IPS DF 4.7 (cell line): ENCODE data around the gene MBNL3.

Source experiments
- DNase-seq: peaks from one replicate; pipeline ENCODE4 v3.0.0-alpha.2; 2013; ENCODE audit warnings: low spot score; ENCODE audit errors: extremely low read depth

The MBNL3 gene, protein sequence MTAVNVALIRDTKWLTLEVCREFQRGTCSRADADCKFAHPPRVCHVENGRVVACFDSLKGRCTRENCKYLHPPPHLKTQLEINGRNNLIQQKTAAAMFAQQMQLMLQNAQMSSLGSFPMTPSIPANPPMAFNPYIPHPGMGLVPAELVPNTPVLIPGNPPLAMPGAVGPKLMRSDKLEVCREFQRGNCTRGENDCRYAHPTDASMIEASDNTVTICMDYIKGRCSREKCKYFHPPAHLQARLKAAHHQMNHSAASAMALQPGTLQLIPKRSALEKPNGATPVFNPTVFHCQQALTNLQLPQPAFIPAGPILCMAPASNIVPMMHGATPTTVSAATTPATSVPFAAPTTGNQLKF

DNA sequence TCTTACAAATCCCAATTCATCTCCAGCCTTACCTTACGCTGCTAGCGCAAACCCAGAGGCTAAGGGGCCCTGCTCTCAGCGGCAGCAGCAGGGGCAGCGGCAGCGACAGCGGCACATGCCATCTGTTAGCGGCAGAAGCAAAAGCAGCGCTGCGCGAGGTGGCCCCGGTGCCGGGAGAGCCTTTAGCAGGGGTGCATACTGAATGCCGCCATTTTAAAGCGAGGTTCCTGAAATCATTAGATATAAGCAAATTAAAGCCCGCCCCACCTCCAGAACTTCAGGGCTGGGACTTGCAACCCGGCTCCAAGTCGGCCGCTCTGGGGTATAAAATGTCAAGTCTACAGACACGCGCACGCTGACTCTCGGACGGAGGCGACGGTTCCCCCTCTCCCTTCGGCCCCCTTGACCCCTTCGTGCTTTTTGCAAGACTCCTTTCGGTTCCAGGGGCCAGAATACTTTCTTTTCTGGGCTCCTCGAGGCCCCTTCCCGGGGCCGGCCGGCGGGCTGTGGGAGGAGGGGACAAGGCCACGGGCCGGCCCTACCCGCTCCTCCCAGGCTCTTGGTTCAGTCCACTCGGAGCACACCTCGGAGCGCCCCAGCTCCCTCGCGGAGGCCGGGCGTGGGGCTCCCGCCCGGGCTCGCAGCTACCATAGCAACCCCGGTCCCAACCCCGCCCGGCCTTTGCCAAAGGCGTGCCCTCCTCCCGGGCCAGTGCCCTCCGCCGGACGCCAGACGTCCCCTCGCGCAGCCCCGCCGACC is at the start of gene MBNL3:
MBNL3 (minus strand) TSS at position 220 of the 759 bp plus-strand sequence. CDS start 49,427 bp downstream, outside the sequence.
- no peak for DNase-seq

DNA sequence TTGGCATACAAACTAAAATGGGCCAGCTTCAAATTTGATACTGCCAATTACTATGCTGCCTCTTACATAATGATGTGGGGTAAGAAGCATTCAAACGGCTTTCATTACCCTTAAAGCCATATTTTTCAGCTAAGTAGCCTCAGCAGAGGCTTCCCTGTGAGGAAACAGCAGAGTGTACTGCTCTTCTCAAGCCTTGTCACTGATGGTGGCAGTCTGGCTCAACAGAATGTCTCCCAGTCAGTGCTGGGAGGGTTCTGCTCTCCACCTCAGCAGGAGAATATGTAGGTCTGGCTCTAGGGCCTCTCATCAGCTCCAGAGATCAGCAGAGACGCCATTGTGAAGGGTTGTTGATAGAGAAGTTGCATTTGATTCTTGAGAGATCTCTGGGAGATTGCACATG is 44.6 kb upstream of the MBNL3 start:
- no peak for DNase-seq

DNA sequence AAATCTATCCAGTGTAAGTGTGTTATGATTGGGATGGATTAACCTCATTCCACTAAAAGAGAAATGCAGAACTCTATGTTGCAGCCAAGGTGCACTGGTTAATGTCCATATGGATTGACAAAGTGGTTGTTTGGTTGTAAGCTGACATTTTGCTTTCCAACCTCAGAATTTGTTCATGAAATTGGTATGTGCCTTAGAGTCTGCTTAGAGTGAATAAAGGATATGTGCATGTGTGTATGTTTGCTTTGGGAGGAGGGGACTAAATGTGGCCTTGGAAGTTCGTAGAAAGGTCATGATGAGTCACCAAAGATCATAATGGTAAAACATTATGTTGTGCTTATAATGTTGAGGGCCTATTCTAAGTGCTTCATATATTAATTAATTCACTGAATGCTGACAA is 44.1 kb upstream of the MBNL3 start:
- no peak for DNase-seq

DNA sequence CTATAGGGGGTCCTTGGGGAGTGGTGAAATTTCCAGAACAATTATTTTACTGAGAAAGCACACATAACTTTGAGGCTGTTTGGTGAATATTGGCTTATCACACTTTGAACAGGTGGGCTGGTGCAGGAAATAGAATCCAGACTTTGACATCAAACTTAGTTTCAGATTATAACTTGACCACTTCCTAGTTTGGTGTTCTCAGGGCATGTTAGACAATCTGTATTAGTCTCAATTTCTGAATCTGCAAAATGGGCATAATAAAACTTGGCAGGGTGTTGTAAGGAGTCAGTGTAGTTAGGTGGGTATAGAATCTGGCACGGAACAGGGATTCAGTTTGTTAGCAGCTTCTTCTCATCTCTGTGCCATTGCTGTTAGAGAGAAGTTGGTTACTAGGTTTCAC is 43.3 kb upstream of the MBNL3 start:
- no peak for DNase-seq

DNA sequence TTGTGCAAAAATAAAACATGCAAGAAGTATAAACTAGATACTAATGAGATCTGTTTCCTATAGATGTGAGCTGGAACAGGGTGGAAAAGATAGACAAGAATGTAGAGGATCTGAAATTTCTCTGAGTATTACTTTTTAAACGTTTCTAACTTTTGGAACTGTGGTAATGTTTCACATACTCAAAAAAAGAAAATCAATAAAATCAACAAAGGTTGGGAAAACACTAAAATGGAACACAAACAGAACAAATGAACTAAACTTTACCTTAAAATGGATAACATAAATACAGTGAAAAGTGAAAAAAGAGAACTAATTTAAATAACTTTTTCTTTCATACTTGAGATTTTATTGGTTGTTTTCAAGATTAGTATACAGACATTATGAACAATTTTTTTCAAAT is 32.0 kb upstream of the MBNL3 start:
- DNase-seq = no peak

DNA sequence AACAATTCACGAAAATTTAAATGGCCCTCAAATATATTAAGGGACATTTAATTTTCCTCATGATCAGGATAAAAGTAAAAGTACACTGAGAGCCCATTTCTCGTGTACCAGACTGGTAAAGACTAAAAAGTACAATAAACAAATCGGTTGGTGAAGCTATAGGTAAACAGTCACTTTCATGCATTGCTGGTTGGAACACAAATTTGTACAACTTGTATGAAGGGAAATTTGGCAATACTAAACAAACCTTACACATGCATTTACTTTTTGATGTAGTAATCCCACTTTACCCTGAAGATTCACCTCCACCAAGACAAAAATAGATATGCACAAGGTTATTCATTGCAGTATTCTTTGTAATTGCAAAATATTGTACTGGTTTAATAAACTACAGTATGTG is 31.4 kb upstream of the MBNL3 start:
- no peak for DNase-seq

DNA sequence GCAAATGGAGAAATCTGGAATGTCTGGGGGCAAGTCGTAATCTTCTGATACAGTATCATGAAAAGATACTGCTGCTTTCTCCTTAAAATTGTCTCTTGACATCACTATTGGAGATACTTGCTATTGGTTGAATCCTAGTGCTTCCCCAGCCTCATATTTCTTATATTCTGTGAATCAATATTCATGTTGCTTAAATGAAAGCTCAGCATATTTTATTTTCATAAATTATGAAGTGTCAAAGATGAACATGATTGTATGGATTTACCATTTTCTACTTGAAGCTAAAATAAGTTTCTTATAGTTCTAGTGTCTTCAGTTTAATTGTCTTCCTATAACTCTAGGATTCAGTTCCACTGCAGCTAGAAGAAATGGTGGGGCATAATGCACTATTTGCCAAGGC is 29.6 kb upstream of the MBNL3 start:
- DNase-seq = no peak

DNA sequence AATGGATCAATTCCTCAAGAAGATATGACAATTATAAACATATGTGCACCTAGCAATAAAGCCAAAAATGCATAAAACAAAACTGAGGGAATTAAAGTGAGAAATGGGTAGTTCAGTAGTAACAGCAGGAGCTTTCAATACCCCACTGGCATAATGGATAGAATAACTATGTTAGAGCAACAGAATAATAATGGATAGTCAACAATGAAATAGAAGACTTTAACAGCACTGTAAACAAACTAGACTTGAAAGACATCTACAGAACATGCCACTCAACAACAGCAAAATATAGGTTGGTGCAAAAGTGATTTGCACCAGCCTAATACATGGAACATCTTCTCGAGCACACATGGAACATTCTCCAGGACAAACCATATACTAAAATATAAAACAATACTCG is 20.0 kb upstream of the MBNL3 start:
- DNase-seq = no peak

DNA sequence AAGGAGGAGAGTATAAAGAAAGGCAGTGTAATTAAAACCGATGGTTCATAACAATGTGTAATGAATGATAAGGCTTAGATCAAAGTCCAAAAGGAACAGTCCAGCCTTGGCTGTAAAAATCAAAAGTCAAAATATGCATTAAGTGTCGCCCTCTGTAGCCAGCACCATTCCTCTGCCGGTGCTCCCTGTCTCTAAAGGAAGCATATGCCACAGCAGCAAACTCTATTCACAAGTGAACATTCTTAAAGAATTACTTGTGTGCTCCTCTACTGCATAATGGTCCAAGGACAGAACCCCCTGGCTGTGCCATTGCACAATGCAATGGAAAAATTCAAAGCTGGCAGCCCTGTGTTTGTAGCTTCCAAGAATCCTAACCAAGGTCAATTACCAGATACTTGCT is 16.3 kb upstream of the MBNL3 start:
- DNase-seq = no peak

DNA sequence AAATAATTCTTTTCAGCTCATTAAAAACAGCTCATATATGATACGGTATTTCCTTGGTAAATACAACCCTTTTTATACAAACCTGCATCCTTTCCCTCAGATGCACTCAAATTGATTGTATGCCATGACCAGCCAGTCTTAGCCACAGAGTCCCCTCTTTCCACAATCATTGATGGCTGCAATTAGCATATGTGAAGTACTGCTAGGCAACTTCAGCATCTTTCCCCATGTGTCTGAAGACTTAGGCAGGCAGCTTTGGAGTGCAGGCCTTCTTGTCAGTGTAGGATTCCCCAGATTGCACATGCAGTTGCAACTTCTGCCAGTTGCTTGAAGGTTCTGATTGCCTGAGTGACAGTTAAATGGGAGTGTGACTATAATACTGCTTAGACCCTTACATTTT is 15.6 kb upstream of the MBNL3 start:
- no peak for DNase-seq

DNA sequence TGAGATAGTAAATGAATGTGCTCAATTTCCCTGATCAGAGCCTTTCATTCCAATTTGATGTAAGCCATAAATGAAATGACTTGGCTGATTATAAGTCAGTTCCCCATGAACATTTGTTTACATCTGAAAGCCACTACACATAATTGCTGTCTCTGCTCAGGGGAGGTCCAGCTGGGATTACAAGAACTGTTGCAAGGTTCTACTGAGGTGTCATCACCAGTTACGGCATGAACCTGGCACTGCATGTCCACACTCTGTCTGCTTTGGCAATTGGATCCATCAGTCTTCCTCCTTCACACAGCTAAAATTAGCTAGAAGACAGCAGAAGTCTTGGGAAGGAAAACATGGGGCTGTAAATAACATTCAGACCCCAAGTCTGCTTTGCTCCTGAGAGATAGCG is 12.8 kb upstream of the MBNL3 start:
- DNase-seq = no peak

DNA sequence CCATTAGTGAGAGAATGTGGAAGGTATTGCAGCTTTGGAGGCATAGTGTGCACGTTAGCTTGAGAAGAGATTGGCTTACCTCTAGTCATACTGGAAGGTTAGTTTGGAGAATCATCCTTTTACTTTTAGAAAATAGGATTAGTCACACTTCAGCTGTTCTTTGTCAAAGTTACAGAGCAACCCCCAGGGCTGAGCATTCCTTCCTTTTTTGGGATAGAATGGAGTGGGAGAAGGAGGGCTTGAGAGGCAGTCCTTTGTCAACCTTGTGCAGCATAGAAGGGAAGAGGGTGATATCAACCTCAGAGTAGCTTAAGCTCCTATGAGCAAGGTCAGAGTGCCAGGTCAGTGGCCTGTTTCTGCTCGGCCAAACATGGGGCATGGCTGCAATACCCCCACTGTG is 8.6 kb upstream of the MBNL3 start:
- DNase-seq = no peak

DNA sequence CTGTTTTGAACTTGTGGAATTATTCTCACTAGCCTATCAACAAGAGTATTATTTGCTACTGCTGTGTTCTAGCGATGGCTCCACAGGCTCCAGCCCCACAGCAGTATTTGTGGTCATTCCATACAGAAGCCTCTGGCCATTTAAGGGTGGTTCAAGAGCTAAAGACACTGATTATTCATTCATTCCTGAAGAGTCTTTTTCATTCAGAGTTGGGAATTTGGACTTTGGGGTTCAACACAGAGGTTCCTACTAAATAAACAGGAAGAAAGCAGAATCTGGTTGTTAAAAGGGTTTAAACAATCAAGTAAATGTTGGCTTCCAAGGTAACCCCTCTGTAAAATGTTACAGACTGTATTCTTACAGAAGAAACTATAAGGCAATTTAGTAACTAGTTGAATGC is 4.3 kb upstream of the MBNL3 start:
- DNase-seq = no peak

DNA sequence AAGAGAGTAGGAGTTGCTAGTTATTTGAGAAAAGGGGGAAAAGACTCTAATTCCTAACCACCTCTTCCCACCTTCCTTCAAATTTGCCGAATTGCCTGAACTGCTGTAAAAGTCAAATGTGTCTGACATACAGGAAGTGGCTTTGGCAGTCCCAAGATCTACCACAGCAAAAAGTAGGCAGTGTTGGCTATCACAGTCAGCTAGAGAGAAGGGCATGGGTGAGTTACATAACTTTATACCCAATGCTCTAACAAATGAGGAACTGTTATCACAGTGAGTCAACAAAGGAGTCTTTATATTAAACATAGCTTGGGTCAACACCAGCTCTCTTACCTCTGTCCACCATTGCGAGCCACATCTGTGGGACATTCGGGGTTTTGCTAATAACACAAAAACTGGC is 2.4 kb upstream of the MBNL3 start:
- no peak for DNase-seq

DNA sequence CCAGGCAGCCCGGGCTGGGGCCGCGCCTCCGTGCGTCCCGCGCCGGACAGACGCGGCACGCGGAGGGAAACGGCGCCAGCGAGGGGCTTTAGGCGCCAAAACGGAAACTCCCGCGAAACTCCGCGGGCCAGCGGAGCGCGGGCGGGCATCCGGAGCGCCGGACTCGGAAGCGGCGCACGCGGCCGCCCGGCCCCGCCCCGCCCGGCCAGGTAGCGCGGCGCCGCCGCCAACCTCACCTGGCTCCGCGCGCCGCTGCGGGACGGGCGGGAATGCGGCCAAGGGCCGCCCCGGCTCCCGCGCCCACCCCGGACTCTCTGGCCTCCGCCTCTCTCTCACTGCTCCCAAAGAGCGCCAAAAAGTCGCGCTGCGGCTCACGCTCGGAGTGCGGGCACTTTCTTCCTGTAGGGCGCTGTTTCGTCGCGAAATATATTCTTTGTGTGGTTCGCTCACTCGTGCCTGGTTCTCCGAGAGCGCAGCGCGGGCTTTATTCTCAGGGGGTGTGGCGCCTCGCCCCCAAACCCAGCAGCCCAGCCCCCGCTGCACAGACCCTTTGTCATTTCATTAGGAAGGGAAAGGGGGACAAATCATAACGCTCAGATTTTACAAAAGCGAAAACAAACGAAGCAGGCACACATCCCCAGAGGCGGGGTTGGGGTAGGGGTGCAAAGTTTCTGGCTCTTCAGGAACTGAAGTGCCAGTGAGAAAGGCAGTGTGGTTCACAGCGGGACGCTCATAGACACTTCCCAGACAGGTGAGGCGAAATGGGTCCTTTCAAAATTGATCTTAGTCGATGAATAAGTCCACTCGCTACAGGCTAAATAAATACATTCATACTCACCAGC is 961 bp upstream of the MBNL3 start:
- DNase-seq = no peak

DNA sequence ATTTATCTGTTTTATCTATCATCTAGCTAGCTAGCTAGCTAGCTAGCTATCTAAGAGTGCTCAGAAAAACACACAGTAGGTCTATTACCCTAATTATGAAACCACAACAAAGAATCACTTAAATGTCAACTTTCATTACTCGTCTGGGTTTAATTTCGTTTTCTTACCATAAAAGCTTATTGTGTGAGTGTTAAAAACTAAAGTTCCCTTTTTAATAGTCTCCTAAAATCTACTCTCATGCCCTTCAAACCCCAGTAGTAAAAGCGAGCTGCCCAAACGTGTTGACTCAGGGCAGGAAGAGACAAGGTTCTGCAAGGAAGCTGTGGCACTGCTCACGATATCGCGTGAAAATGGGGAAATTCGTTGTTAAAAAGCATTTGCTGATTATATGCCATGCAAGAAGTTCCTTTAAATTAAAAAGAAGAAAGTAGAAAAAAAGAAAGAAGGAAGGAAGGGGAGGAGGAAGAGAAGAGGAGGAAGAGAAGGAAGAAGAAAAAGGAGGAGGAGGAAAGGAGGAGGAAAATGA is 595 bp downstream of the MBNL3 start:
- no peak for DNase-seq

DNA sequence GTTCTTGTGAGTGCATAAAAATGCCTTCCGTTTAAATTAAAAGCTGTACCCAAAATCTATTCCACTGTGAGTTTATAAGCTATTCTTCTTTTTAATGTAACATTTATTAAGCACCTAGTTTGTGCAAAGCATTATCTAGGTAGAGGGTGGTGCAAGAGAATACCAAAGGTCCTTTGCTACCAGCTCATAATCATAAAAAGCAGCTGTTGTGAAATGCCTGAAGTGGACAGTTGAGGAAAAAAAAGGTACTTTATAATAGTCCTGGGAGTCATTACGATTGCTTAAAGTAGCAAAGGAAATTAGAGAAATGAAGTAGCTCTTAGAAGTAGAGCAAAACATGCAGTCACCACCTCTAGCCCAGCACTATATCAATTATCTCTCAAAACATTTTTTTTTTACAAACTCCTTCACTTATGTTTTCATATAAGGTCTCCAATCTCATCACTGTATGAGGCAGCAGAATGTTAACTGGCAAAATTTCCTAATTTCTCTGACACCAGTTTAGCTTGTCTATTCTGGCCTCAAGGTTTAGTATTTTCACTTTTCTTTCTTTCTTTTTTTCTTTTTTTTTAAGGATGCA is 2.1 kb downstream of the MBNL3 start:
- no peak for DNase-seq

DNA sequence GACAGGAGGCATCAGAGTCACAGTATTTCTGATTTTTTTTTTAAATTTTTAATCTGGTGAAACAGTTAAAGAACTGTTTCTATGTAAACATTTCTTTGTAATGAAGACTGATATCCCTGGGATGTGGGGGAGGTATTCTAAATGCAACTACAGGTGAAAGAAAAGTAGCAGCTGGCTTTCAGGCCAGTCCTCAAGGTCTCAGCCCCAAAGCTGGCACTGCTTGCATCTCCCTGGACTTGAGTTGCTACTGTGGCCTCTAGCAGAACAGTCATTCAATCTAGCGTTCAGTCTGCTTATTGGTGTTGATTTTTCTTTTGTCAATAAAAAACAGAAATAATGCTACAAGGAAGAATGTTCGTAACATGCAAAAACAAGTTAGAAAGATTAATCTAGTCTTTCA is 4.9 kb downstream of the MBNL3 start:
- DNase-seq = no peak

DNA sequence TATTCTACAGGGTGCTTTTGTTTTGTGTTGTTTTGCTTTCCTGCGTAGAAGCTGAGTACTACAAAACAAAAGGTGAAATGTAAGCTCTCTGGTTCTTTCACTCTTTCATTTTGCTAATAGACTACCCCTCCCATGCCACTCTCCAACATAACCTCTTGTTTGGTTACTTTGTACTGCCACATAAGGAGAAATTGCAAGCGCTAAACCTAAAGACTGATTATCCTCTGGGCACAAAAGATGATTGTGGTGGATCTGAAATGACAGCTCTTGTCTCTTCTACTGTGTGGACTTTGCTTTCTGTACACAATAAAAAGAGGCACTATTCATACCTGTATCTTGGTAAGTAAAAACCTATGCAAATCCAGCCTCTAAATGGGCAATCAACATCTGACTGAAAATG is 5.3 kb downstream of the MBNL3 start:
- no peak for DNase-seq

DNA sequence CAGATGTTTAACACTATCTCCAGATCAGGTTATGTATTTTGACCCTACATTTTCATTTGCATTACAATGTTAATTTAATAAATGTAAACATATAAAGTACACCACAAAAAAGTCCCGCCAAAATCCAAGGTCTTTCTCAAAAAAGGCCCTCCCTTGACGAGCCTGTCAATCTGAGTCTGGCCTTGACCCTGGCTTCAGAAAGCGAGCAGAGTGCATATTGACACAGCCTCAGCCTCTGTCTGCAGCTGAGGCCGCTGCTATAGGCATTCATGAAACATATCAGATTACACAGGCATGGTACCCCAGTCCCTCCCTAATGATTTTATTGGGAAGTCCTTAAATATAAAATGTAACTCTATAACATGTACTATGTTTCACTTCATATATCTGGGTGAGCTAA is 6.2 kb downstream of the MBNL3 start:
- no peak for DNase-seq

DNA sequence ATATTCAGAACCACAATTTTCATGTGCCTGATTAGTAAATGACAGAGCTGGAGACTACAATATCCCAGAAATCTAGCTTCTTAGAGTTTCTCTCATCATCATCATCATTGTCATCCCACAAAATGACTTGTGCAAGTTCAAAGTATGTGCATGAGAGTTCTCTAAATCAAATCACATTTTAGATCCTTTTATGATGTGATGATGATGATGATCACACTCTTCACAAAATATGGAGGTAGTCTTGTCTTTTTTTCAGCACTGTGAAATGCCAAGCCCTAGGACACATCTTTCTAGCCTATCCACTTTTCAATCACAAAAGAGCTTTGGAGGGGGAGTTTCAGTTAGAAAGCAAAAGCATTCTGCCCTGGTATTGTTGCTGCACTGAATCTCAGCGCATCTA is 7.4 kb downstream of the MBNL3 start:
- no peak for DNase-seq
